HepG2 (cell line): ENCODE measurements around the gene PCP4. TPM values are rescaled to one million over a fixed set of nuclear protein-coding genes. Genes with fewer than 3 reads are reported as not detected.

Source experiments
- ATAC-seq: fragments of 200-7000 bp; cut with Tn5 transposase; 3 replicates; pipeline ENCODE4 v1.9.1; 2020; ENCODE audit warnings: mild to moderate bottlenecking, moderate library complexity
- BruUV-seq: library from RNA; stranded (reverse); fragments of 400-500 nt; replicated peaks from 2 replicates; lab custom pipeline; 2021; lab: Mats Ljungman, UMichigan
- CTCF ChIA-PET: fragments of 300-600 bp; formaldehyde crosslinking; extraction: SDS; loops from one replicate; lab custom pipeline; 2021; ENCODE audit warnings: low total read pairs, inconsistent platforms, low intra/inter-chr PET ratio; lab: Yijun Ruan, JAX
- POLR2A ChIA-PET: fragments of 350-600 bp; sonication (Branson Sonifier 250); formaldehyde crosslinking; loops from one replicate; lab custom pipeline; 2020; ENCODE audit warnings: antibody characterized with exemption, inconsistent platforms; lab: Yijun Ruan, JAX
- DNase-seq: peaks from one replicate; pipeline ENCODE4 v3.0.0-alpha.2; 2015; ENCODE audit warnings: low spot score
- FAIRE-seq: peaks from 3 replicates; lab custom pipeline; 2011; peaks lifted over from hg19 to GRCh38; lab: Jason Lieb, UNC
- H2AFZ ChIP-seq: one replicate; pipeline ENCODE4 v1.6.1; 2011; ENCODE audit warnings: low read length, inconsistent platforms
- H3K27ac ChIP-seq: fragments of 300-600 bp; 3 replicates; pipeline ENCODE4 v1.8.0; 2011; ENCODE audit warnings: mixed run types, mild to moderate bottlenecking, mixed read lengths, low read length, inconsistent platforms; ENCODE audit not compliant: insufficient read depth; ENCODE audit errors: extremely low read length
- H3K27me3 ChIP-seq, 2 experiments: fragments of 200-600 bp in 1 of 2; 2 replicates in 1 of 2; 3 replicates in 1 of 2; pipeline versions ENCODE4 v1.6.0 to v1.8.0; 2011; ENCODE audit warnings: low read length in 2 of 2, mild to moderate bottlenecking in 2 of 2, moderate library complexity in 2 of 2, inconsistent platforms in 1 of 2; ENCODE audit not compliant: insufficient read depth in 2 of 2, control insufficient read depth in 1 of 2
- H3K36me3 ChIP-seq, 2 experiments: fragments of 200-600 bp in 1 of 2; replicated peaks in 1 of 2; 2 replicates in 1 of 2; 3 replicates in 1 of 2; pipeline versions ENCODE4 v1.5.1 to v1.8.0; 2011; ENCODE audit warnings: low read length in 2 of 2, inconsistent platforms in 1 of 2; ENCODE audit not compliant: insufficient read depth in 2 of 2, control insufficient read depth in 1 of 2
- H3K4me1 ChIP-seq: 2 replicates; pipeline ENCODE4 v1.5.1; 2012; ENCODE audit warnings: low read length, inconsistent platforms; ENCODE audit not compliant: insufficient read depth
- H3K4me2 ChIP-seq: 2 replicates; pipeline ENCODE4 v1.6.0; 2011; ENCODE audit warnings: low read depth, low read length, inconsistent platforms
- H3K4me3 ChIP-seq, 3 experiments: fragments of 200-600 bp in 1 of 3; sonication (generic), shearing (Covaris generic) in 1 of 3; replicated peaks in 1 of 3; 2 replicates each; pipeline ENCODE4 v1.5.1; 2011 to 2016; ENCODE audit warnings: low read length in 3 of 3, inconsistent platforms in 2 of 3, low read depth in 2 of 3, mild to moderate bottlenecking in 2 of 3, control low read depth in 1 of 3, mixed read lengths in 1 of 3; ENCODE audit not compliant: insufficient read depth in 1 of 3
- H3K79me2 ChIP-seq: one replicate; pipeline ENCODE4 v1.6.1; 2011; ENCODE audit warnings: low read length, inconsistent platforms; ENCODE audit not compliant: insufficient read depth
- H3K9ac ChIP-seq: 2 replicates; pipeline ENCODE4 v1.6.0; 2011; ENCODE audit warnings: mild to moderate bottlenecking, low read depth, low read length, inconsistent platforms; ENCODE audit not compliant: insufficient read depth
- H3K9me3 ChIP-seq: 2 replicates; pipeline ENCODE4 v1.5.1; 2012; ENCODE audit warnings: mild to moderate bottlenecking, low read length
- H4K20me1 ChIP-seq: 2 replicates; pipeline ENCODE4 v1.6.0; 2011; ENCODE audit warnings: inconsistent platforms, mild to moderate bottlenecking, low read length, moderate library complexity; ENCODE audit not compliant: insufficient read depth
- CREBL2 ChIP-seq: sonication (generic); formaldehyde crosslinking; IDR thresholded peaks from 2 replicates; pipeline ENCODE4 v1.8.1; 2023; ENCODE audit warnings: missing genetic modification reagents, mild to moderate bottlenecking, borderline replicate concordance
- HOXA5 ChIP-seq: sonication (generic); formaldehyde crosslinking; IDR thresholded peaks from 2 replicates; pipeline ENCODE4 v1.4.0; 2020; ENCODE audit warnings: missing genetic modification reagents
- ISL2 ChIP-seq: sonication (generic); formaldehyde crosslinking; IDR thresholded peaks from 2 replicates; pipeline ENCODE4 v1.5.0; 2020; ENCODE audit warnings: missing genetic modification reagents
- KDM5A ChIP-seq: fragments of 200-600 bp; sonication (generic); IDR thresholded peaks from 2 replicates; pipeline ENCODE4 v1.7.0; 2018; ENCODE audit warnings: antibody characterized with exemption, mild to moderate bottlenecking, low read length, borderline replicate concordance
- NFIC ChIP-seq: IDR thresholded peaks from 2 replicates; pipeline ENCODE4 v1.6.1; 2012; ENCODE audit warnings: mild to moderate bottlenecking, low read length, inconsistent platforms
- NFRKB ChIP-seq: fragments of 450-650 bp; IDR thresholded peaks from 2 replicates; pipeline ENCODE4 v1.6.1; 2017
- RELA ChIP-seq: sonication (generic); formaldehyde crosslinking; IDR thresholded peaks from 2 replicates; pipeline ENCODE4 v1.4.0; 2020; ENCODE audit warnings: missing genetic modification reagents
- SRSF4 ChIP-seq: fragments of 200-400 bp; formaldehyde crosslinking; IDR thresholded peaks from one replicate; pipeline ENCODE4 v1.6.1; 2018; ENCODE audit warnings: mild to moderate bottlenecking, low read depth, low read length, moderate library complexity; ENCODE audit not compliant: poor library complexity, severe bottlenecking
- WGBS: methylation state at CpG from one replicate; pipeline ENCODE4 v1.1.6; 2017; ENCODE audit warnings: low lambda C conversion rate; 5-methylcytosine and 5-hydroxymethylcytosine counted together
- in situ Hi-C: cut with HindIII; loops from 2 replicates; pipeline ENCODE4 v1.10.0; 2017; ENCODE audit warnings: low pct_unique_long_range_greater_than_20kb; ENCODE audit not compliant: extremely low pct_ligation_motif_present
- intact Hi-C: fragments of 100-400 bp; cut with micrococcal nuclease; formaldehyde crosslinking; loops from one replicate; pipeline ENCODE4 v1.10.0; 2022; ENCODE audit not compliant: unreplicated experiment
- polyA plus RNA-seq, 8 experiments: library from polyadenylated mRNA; depleted of rRNA in 3 of 8; stranded (reverse) in 7 of 8; unstranded in 1 of 8; fragments of >200 nt; fragmentation: Illumina TruSeq in 4 of 8; extraction: Trizol in 4 of 8; gene quantifications; 2 replicates each; pipeline versions ENCODE4 v1.2.1 to v1.2.3, GENCODE V29; 2011 to 2016; ENCODE audit warnings: low read depth in 4 of 8, missing spikeins in 1 of 8, mixed read lengths in 1 of 8; ENCODE audit not compliant: insufficient read depth in 1 of 8
- total RNA-seq, 5 experiments: library from RNA; depleted of rRNA; stranded (reverse); fragments of >200 nt; fragmentation: Illumina TruSeq; extraction: Trizol; gene quantifications; 2 replicates each; pipeline ENCODE4 v1.2.3, GENCODE V29; 2016; ENCODE audit warnings: low read depth in 1 of 5
- TF ChIP-seq, protein P1 (sequence below): sonication (generic); formaldehyde crosslinking; IDR thresholded peaks from 2 replicates; pipeline ENCODE4 v1.4.0; 2020; ENCODE audit warnings: missing genetic modification reagents
- TF ChIP-seq, protein P2 (sequence below): sonication (generic); formaldehyde crosslinking; IDR thresholded peaks from 2 replicates; pipeline ENCODE4 v1.5.0; 2020; ENCODE audit warnings: missing genetic modification reagents
- TF ChIP-seq, protein P3 (sequence below): sonication (generic); formaldehyde crosslinking; conservative IDR thresholded peaks from 2 replicates; pipeline ENCODE4 v1.8.0; 2022; ENCODE audit warnings: low read depth, missing genetic modification reagents
- TF ChIP-seq, protein P4 (sequence below): fragments of 450-650 bp; IDR thresholded peaks from 2 replicates; pipeline ENCODE4 v1.6.1; 2016
- TF ChIP-seq, protein P5 (sequence below): sonication (generic); formaldehyde crosslinking; IDR thresholded peaks from 2 replicates; pipeline ENCODE4 v1.4.0; 2020; ENCODE audit warnings: missing genetic modification reagents

Gene PCP4
- total and polyA plus RNA-seq, 2 of the 13 experiments (the other 11 are each of a cell fraction or from before 2014, with no cell fraction given) = not detected

GRCh38 chr21:39968010-39968409 lies 100.8 kb downstream of the PCP4 start:
- H3K27ac ChIP-seq = no peak overlapping the region
- CTCF ChIA-PET = no interaction called here
- WGBS = 14% methylated on average over 2 of the region's 2 CpGs

More at GRCh38 chr21:39968010-39968409, 100.8 kb downstream of the PCP4 start:
- no peak overlapping the region for H3K4me3 ChIP-seq
- intact Hi-C loops = no loop called here
- no peak for ATAC-seq
- H4K20me1 ChIP-seq = no peaks in the 10 kb centered on the region
- TF ChIP-seq, protein P1, sequence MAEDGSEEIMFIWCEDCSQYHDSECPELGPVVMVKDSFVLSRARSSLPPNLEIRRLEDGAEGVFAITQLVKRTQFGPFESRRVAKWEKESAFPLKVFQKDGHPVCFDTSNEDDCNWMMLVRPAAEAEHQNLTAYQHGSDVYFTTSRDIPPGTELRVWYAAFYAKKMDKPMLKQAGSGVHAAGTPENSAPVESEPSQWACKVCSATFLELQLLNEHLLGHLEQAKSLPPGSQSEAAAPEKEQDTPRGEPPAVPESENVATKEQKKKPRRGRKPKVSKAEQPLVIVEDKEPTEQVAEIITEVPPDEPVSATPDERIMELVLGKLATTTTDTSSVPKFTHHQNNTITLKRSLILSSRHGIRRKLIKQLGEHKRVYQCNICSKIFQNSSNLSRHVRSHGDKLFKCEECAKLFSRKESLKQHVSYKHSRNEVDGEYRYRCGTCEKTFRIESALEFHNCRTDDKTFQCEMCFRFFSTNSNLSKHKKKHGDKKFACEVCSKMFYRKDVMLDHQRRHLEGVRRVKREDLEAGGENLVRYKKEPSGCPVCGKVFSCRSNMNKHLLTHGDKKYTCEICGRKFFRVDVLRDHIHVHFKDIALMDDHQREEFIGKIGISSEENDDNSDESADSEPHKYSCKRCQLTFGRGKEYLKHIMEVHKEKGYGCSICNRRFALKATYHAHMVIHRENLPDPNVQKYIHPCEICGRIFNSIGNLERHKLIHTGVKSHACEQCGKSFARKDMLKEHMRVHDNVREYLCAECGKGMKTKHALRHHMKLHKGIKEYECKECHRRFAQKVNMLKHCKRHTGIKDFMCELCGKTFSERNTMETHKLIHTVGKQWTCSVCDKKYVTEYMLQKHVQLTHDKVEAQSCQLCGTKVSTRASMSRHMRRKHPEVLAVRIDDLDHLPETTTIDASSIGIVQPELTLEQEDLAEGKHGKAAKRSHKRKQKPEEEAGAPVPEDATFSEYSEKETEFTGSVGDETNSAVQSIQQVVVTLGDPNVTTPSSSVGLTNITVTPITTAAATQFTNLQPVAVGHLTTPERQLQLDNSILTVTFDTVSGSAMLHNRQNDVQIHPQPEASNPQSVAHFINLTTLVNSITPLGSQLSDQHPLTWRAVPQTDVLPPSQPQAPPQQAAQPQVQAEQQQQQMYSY = no peak
- TF ChIP-seq NFIC (no peak), HOXA5 (no peak), ISL2 (CRISPR knock-in tag) (no peak), NFRKB (no peak), RELA (CRISPR knock-in tag) (no peak), KDM5A (no peak), CREBL2 (CRISPR knock-in tag) (no peak), SRSF4 (no peak)
- TF ChIP-seq, protein P2, sequence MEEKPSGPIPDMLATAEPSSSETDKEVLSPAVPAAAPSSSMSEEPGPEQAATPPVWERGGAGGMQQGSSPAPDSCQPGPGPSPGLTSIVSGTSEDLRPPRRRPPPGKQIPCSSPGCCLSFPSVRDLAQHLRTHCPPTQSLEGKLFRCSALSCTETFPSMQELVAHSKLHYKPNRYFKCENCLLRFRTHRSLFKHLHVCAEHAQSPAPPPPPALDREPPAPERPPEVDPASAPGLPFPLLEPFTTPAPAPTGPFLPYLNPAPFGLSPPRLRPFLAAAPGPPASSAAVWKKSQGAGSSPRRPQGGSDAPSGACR (CRISPR knock-in tag) = no peak
- TF ChIP-seq, protein P3, sequence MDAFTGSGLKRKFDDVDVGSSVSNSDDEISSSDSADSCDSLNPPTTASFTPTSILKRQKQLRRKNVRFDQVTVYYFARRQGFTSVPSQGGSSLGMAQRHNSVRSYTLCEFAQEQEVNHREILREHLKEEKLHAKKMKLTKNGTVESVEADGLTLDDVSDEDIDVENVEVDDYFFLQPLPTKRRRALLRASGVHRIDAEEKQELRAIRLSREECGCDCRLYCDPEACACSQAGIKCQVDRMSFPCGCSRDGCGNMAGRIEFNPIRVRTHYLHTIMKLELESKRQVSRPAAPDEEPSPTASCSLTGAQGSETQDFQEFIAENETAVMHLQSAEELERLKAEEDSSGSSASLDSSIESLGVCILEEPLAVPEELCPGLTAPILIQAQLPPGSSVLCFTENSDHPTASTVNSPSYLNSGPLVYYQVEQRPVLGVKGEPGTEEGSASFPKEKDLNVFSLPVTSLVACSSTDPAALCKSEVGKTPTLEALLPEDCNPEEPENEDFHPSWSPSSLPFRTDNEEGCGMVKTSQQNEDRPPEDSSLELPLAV (CRISPR knock-in tag) = no peak
- TF ChIP-seq, protein P4, sequence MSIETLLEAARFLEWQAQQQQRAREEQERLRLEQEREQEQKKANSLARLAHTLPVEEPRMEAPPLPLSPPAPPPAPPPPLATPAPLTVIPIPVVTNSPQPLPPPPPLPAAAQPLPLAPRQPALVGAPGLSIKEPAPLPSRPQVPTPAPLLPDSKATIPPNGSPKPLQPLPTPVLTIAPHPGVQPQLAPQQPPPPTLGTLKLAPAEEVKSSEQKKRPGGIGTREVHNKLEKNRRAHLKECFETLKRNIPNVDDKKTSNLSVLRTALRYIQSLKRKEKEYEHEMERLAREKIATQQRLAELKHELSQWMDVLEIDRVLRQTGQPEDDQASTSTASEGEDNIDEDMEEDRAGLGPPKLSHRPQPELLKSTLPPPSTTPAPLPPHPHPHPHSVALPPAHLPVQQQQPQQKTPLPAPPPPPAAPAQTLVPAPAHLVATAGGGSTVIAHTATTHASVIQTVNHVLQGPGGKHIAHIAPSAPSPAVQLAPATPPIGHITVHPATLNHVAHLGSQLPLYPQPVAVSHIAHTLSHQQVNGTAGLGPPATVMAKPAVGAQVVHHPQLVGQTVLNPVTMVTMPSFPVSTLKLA = no peak
- TF ChIP-seq, protein P5, sequence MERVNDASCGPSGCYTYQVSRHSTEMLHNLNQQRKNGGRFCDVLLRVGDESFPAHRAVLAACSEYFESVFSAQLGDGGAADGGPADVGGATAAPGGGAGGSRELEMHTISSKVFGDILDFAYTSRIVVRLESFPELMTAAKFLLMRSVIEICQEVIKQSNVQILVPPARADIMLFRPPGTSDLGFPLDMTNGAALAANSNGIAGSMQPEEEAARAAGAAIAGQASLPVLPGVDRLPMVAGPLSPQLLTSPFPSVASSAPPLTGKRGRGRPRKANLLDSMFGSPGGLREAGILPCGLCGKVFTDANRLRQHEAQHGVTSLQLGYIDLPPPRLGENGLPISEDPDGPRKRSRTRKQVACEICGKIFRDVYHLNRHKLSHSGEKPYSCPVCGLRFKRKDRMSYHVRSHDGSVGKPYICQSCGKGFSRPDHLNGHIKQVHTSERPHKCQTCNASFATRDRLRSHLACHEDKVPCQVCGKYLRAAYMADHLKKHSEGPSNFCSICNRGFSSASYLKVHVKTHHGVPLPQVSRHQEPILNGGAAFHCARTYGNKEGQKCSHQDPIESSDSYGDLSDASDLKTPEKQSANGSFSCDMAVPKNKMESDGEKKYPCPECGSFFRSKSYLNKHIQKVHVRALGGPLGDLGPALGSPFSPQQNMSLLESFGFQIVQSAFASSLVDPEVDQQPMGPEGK (CRISPR knock-in tag) = no peak
- no peaks in the 10 kb centered on the region for H3K4me1 ChIP-seq
- POLR2A ChIA-PET = no interaction called here
- BruUV-seq = no TSS peak
- no peak for FAIRE-seq
- peaks cover 96% of the 10 kb centered on the region for H3K9me3 ChIP-seq
- DNase-seq = no peak
- H3K27me3 ChIP-seq = no peaks in the 10 kb centered on the region
- H3K36me3 ChIP-seq = no peaks in the 10 kb centered on the region
- no peaks in the 10 kb centered on the region for H3K79me2 ChIP-seq
- in situ Hi-C loops = no loop called here
- H2AFZ ChIP-seq = no peak overlapping the region
- no peak overlapping the region for H3K4me2 ChIP-seq
- no peak overlapping the region for H3K9ac ChIP-seq
